ENCODE data around the gene TFAP2B.

DNA sequence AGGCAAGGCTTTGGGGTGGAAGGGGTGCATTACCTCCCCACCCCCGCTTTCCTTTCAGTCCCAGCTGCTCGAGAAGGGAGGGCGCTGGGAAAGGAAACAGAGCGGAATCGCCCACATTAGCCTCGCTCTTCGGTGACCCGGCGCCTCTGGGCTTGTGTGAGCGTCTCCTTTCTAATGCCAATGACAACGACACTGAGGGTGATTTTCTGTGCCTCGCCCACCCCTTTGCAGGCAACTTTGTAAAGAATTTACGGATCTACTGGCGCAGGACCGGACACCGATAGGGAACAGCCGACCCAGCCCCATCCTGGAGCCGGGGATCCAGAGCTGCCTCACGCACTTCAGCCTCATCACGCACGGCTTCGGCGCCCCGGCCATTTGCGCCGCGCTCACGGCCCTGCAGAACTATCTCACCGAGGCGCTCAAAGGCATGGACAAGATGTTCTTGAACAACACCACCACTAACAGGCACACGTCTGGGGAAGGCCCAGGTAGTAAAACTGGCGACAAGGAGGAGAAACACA is 24.3 kb downstream of the TFAP2B start:
- TF ChIP-seq GATA3 (IDR thresholded peaks at IDR 0.05; ENCODE audit: low read depth, low read length) (no peak), GATA2 (IDR thresholded peaks at IDR 0.05; ENCODE audit: low read depth, low read length) (no peak)
